ENCODE measurements around the gene DRC3. TPM values are rescaled to one million over a fixed set of nuclear protein-coding genes. Genes with fewer than 3 reads are reported as not detected.

Gene DRC3
- total RNA-seq, 6 experiments from 2014 or later: 0.25 to 0.98 (median 0.72) TPM

DNA sequence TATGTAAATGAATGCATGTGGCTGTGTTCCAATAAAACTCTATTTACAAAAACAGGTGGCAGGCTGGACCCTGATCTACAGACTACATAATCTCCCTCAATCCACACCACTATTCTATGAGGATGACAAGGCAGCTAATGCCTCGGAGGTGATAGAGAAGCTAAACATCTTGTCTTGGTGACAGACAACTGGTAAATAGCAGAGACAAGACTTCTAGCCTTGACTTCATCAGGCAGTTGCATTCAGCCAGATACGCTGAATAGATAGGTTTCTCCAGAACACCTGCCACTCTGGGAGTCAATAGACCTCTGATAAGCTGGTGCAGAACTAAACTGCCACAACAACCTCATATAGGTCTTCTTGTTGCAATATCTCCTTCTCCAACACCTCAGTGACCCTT lies 63.0 kb downstream of the DRC3 start:
- Histone ChIP-seq H3K27me3 (no peaks in the 10 kb centered on the region), H3K36me3 (no peaks in the 10 kb centered on the region), H3K4me3 (no peak overlapping the region), H3K27ac (no peak overlapping the region), H3K4me1 (peaks cover 0 to 19% (median 4%) of the 10 kb centered on the region in 4 donors), H3K9me3 (no peaks in the 10 kb centered on the region)
- DNase-seq (no peak), ATAC-seq (no peak)
- 0% methylated on average over 1 of the region's 2 CpGs for WGBS (ENCODE audit: insufficient coverage, low coverage, low lambda C conversion rate, missing lambda C conversion rate)
- intact Hi-C loops (cut with DNase I): no loop called here
- no peak for TF ChIP-seq POLR2A (IDR thresholded peaks at IDR 0.05)
- TF ChIP-seq, protein P1, sequence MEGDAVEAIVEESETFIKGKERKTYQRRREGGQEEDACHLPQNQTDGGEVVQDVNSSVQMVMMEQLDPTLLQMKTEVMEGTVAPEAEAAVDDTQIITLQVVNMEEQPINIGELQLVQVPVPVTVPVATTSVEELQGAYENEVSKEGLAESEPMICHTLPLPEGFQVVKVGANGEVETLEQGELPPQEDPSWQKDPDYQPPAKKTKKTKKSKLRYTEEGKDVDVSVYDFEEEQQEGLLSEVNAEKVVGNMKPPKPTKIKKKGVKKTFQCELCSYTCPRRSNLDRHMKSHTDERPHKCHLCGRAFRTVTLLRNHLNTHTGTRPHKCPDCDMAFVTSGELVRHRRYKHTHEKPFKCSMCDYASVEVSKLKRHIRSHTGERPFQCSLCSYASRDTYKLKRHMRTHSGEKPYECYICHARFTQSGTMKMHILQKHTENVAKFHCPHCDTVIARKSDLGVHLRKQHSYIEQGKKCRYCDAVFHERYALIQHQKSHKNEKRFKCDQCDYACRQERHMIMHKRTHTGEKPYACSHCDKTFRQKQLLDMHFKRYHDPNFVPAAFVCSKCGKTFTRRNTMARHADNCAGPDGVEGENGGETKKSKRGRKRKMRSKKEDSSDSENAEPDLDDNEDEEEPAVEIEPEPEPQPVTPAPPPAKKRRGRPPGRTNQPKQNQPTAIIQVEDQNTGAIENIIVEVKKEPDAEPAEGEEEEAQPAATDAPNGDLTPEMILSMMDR (IDR thresholded peaks at IDR 0.05): no peak

DNA sequence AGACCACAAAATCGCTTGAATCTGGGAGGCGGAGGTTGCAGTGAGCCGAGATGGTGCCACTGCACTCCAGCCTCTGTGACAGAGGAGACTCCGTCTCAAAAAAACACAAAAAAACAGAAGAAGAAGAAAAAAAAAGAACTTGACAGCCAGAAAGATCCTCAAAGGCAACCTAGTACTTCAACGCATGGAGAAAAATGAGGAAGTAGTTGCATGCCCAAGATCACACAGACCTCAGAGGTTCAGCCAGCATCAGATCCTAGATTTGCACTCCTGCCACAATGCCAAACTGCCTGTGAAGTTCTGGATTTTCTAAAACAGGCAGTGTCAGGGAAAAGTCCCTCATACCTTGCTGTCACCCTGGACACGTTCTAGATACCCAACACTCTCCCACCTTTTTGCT lies 64.8 kb downstream of the DRC3 start:
- DNase-seq (no peak), ATAC-seq (no peak)
- H3K36me3 ChIP-seq: no peaks in the 10 kb centered on the region
- no peak overlapping the region for H3K27ac ChIP-seq
- TF ChIP-seq, protein P1 (IDR thresholded peaks at IDR 0.05): no peak
- no peak for TF ChIP-seq POLR2A (IDR thresholded peaks at IDR 0.05)
- H3K4me3 ChIP-seq: no peak overlapping the region
- H3K27me3 ChIP-seq: no peaks in the 10 kb centered on the region
- H3K9me3 ChIP-seq: no peaks in the 10 kb centered on the region
- intact Hi-C loops (cut with DNase I): no loop called here
- 65% methylated on average over 6 of the region's 6 CpGs for WGBS (ENCODE audit: insufficient coverage, low coverage, low lambda C conversion rate, missing lambda C conversion rate)
- peaks cover 0 to 23% (median 6%) of the 10 kb centered on the region in 4 donors for H3K4me1 ChIP-seq

DNA sequence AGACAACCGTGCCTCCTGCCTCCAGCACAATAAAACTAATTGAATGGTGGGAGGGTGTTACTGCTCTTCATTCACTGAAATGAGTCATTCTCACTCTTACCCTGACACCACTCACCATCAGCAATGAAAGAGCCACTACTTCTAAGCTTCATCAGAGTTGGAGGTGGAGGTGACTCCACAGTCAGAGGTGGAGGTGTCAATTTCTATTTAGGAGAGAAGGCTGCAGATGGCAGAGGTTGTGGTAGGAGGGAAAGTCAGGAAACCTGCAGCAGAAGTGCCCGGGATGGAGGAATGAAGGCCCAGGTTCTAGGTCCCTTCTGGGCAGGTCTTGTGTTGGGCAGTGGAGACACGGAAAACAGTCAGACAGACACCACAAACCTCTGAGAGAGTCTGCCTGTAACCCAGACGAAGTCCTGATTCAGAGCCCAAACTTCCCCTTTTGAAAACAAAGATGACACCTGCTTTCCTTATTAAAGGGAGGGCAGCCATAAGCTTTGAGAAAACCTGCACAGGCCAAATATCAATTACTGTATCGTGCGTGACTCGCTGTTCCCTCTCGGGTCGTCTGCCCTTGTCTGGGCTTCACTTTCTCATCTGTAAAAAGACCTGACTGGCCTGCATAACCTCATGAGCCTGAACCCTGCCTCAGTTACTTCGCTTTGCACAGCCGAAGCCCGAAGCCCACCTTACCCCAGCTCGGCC lies 65.6 kb downstream of the DRC3 start:
- Histone ChIP-seq H3K36me3 (no peaks in the 10 kb centered on the region), H3K4me1 (peaks cover 0 to 28% (median 6%) of the 10 kb centered on the region in 4 donors), H3K27me3 (no peaks in the 10 kb centered on the region), H3K27ac (peak overlapping the region in 2 of 3 donors; percentile 50 to 69), H3K9me3 (no peaks in the 10 kb centered on the region), H3K4me3 (peak overlapping the region; percentile 87 to 90 (median 89))
- DNase-seq: no peak
- 14% methylated on average over 5 of the region's 13 CpGs for WGBS (ENCODE audit: insufficient coverage, low coverage, low lambda C conversion rate, missing lambda C conversion rate)
- no peak for ATAC-seq
- TF ChIP-seq POLR2A (IDR thresholded peaks at IDR 0.05): no peak
- TF ChIP-seq, protein P1 (IDR thresholded peaks at IDR 0.05): no peak
- intact Hi-C loops (cut with DNase I): no loop called here

DNA sequence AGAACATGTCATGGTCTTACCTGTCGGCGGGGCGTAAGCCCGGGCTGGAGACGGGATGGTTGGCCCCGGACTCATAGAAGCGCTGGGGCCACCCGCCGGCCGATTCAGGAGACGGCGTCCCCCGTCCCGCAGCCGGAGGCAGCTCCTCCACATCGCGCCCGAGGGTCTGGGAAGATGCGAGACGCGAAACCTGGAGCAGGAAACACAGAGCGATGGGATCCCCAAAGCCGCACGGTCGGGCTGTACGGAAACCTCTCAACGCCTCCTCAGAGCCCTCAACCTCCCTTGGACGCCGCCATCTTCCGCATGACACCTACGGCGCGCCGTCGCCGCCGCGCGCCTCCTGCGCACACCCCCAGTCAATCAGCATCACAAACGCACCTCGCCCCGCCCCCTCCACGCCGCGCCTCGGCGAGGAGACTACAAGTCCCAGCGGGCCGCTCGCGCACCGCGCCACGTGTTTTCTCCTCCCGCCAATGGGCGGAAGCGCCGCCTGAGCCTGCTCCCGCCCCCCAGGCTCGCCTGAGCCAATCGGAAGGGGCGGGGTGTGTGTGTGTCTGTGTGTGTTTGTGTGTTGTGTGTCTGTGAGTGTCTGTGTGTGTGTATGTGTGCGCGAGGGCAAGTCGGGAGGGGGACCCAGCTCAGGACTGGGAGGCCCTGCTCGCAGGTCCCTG lies 66.3 kb downstream of the DRC3 start, which contains the start of the genes ATPAF2 and GID4:
Gene ATPAF2, minus strand, starts transcription at position 308 of the 674 bp plus-strand sequence. Its CDS starts 155 bp downstream, at position 153.
Gene GID4, plus strand, starts transcription at position 548 of the 674 bp plus-strand sequence. Its CDS starts 57 bp downstream, at position 605.
- H3K4me1 ChIP-seq: peaks cover 0 to 30% (median 6%) of the 10 kb centered on the region in 4 donors
- intact Hi-C loops (cut with DNase I): no loop called here
- ATAC-seq: peak; percentile 96 to 98 (median 97)
- TF ChIP-seq POLR2A (IDR thresholded peaks at IDR 0.05): peak; percentile 44
- TF ChIP-seq, protein P1 (IDR thresholded peaks at IDR 0.05): peak in 1 of 4 donors; percentile 3
- DNase-seq: peak; percentile 100
- peak within 1 kb of the TSS; percentile 28 to 71 (median 69) for H3K27ac ChIP-seq
- H3K27me3 ChIP-seq: no peaks in the 10 kb centered on the region
- H3K36me3 ChIP-seq: no peaks in the 10 kb centered on the region
- no peaks in the 10 kb centered on the region for H3K9me3 ChIP-seq
- H3K4me3 ChIP-seq: peak within 1 kb of the TSS; percentile 87 to 90 (median 89)
- WGBS (ENCODE audit: insufficient coverage, low coverage, low lambda C conversion rate, missing lambda C conversion rate): 0% methylated on average over 1 of the region's 67 CpGs
